HFF-Myc (cell line): Measurements from ENCODE around the gene NODAL.

Experiments used
- DNase-seq: peaks from one replicate; pipeline ENCODE4 v3.0.0-alpha.2; 2011; ENCODE audit warnings: low read depth; ENCODE audit errors: extremely low read depth
- H3K4me3 ChIP-seq: replicated peaks from 2 replicates; pipeline ENCODE4 v1.5.1; 2011; ENCODE audit warnings: low read depth, mild to moderate bottlenecking, control low read depth, low read length
- TF ChIP-seq, protein P1 (sequence below): IDR thresholded peaks from 2 replicates; pipeline ENCODE4 v1.5.1; 2012; ENCODE audit warnings: mild to moderate bottlenecking, low read depth, low read length, control low read depth; ENCODE audit errors: missing control alignments

Gene NODAL

DNA sequence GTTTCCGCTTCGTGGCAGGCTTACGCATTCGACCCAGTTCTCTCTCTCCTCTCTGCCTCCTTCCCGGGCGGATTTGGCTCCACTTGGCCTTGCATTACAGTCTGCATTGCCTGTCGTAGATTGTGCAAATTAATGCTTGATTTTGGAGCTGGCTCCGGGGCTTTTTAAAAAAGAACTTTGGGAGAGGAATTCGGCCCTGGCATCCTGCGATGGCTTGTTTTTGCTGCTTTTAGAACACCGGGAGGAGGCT, 36.8 kb downstream of the NODAL start:
- peak overlapping the region; percentile 95 for H3K4me3 ChIP-seq
- TF ChIP-seq, protein P1, sequence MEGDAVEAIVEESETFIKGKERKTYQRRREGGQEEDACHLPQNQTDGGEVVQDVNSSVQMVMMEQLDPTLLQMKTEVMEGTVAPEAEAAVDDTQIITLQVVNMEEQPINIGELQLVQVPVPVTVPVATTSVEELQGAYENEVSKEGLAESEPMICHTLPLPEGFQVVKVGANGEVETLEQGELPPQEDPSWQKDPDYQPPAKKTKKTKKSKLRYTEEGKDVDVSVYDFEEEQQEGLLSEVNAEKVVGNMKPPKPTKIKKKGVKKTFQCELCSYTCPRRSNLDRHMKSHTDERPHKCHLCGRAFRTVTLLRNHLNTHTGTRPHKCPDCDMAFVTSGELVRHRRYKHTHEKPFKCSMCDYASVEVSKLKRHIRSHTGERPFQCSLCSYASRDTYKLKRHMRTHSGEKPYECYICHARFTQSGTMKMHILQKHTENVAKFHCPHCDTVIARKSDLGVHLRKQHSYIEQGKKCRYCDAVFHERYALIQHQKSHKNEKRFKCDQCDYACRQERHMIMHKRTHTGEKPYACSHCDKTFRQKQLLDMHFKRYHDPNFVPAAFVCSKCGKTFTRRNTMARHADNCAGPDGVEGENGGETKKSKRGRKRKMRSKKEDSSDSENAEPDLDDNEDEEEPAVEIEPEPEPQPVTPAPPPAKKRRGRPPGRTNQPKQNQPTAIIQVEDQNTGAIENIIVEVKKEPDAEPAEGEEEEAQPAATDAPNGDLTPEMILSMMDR, result no peak
- no peak for DNase-seq

DNA sequence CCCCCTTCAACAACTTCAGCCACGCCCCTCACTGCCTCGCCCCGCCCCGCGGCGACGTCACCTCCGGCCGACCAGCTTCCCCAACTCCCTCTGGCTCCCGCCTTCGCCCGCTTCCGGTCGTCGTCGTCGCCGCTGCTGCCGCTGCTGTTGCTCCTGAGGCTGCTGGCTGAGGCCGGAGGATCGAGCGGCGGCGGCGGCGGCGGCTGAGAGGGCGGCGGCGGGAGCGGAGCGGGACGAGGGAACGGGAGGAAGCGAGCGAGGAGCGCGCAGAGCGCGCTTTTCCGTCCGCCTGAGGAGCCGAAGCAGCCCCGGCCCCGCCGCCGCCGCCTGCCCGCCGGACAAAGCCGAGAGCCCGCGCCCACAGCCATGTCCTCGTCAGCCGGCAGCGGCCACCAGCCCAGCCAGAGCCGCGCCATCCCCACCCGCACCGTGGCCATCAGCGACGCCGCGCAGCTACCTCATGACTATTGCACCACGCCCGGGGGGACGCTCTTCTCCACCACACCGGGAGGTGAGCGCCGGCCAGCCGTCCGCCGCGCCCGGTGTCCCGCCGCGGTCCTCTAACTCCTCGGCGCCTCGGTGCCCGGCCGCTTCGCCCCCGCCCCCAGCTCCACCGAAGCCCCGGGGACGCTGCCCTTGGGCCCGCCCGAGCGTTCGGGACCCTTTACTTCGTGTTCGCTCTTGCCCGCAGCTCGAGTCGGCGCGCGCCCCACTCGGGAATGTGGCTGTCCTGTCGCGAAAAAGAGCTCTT, 37.3 kb downstream of the NODAL start, which contains the start of gene EIF4EBP2:
Gene EIF4EBP2, plus strand, starts transcription at position 110 of the 751 bp plus-strand sequence. Its CDS starts 257 bp downstream, at position 367.
- TF ChIP-seq, protein P1, result no peak
- peak; percentile 88 for DNase-seq
- peak within 1 kb of the TSS; percentile 95 for H3K4me3 ChIP-seq

DNA sequence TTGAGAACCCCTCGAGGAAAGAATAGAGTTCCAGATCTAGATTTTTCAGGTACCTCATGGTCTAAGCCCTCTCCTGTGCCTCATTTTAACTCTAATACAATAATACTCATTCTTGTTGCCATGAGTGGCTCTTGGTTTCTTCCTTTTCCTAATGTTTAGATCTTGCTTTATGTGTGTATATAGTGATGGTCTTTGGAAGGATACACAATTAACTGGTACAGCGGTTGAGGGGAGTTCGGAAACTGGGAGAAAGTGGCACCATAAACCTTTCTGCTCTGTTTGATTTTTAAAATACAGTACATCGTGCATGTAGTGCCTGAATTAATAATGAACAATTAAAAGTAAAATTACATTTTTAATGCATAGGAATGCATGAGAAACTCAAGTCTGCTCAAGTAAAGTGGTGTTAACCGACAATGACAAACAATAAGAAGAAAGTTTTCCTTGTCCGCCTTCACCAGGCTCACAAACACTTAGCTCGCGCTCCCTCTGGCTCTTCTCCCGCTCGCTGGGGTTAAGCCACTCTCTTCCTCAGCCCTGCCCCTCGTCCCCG, 37.9 kb downstream of the NODAL start:
- DNase-seq, result no peak
- H3K4me3 ChIP-seq, result peak overlapping the region; percentile 95
- TF ChIP-seq, protein P1, result no peak

DNA sequence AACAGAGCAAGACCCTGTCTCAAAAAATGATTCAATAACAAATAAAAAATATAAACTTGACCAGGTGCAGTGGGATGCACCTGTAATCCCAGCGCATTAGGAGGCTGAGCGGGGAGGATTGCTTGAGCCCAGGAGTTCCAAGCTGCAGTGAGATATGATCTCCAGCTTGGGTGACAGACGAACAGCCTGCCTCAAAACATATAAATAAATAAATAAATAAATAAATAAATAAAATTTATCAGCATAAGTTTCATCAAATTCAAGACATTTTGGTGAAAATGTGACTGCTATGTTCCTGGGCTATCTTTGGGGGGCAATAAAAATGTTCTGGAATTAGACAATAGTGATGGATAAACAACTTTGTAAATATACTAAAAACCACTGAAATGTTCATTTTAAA, 42.3 kb downstream of the NODAL start:
- TF ChIP-seq, protein P1, result no peak
- no peak for DNase-seq
- H3K4me3 ChIP-seq, result no peak overlapping the region

DNA sequence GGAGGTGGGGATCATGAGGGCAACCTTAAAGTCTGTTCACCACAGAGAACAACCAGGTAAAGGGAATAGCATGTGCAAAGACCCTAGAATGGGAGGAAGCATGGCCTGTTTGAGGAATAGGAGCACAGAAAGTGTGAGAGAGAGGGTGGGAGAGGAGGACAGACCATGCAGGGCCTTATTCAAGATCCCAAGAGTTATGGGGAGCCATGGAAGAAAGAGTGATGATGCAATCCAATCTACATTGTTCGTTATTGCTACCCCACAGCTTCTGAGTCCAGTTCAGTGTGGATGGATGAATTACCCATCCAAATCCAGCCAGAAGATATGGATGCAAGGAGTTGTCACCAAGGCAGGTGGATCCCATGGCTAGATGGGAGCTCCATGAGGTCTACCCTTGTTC, 45.3 kb downstream of the NODAL start:
- no peak overlapping the region for H3K4me3 ChIP-seq
- no peak for DNase-seq
- TF ChIP-seq, protein P1, result no peak

- TF ChIP-seq, protein P1, result no peak
- no peak for DNase-seq
- H3K4me3 ChIP-seq, result no peak overlapping the region
These were observed 49.8 kb downstream of the NODAL start for GRCh38 chr10:70391654-70392053.
